22Rv1 (cell line): ENCODE measurements around the gene OR10V1.

Experiments
- CTCF ChIP-seq: fragments of 450-650 bp; IDR thresholded peaks from 2 replicates; pipeline ENCODE4 v1.5.1; 2017; ENCODE audit warnings: mild to moderate bottlenecking
- ZFX ChIP-seq: fragments of 450-650 bp; IDR thresholded peaks from 2 replicates; pipeline ENCODE4 v1.6.1; 2017; ENCODE audit warnings: antibody characterized with exemption, borderline replicate concordance

DNA sequence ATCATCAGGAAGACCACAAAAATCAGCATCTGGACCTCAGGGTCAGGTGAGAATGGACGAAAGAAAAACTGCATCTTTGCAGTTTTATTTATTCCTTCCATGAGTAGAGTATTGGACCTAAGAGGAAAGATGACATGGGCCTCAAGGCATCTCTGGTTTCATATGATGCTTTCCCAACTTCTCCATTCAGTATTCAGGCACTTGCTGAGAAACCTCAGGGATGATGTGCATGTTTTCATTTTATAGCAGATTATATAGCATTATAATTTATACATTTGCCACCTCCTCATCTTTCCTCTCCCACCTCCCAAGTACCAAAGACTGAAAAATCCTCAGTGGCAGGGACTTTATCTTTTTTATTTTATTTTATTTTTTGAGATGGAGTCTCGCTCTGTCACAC is at the start of gene OR10V1:
- TF ChIP-seq CTCF = no peak
- TF ChIP-seq ZFX = no peak
